ENCODE results near the gene ABLIM3. TPM values are rescaled to one million over a fixed set of nuclear protein-coding genes. Genes with fewer than 3 reads are reported as not detected.

ABLIM3 gene
- total RNA-seq, 2 experiments from 2014 or later, result not detected

DNA sequence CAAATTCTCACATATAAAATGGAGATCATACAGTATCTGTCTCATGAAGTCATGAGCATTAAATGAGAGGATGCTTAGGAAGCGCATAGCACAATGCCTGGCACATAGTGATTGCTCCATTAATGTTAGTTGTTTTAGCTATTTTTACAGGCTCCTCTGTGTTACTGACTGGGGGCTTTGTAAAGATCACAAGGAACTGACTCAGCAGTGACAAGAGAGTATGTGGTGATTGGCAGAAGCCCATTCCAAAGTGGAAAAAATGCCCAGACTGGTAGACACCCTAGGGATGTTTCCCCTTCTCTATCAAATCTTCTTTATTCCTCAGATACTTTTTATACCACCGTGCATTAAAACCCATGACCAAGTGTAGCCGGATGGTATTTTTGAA lies 33.5 kb downstream of the ABLIM3 start:
- H3K9me3 Mint-ChIP-seq, result no peaks in the 10 kb centered on the region
- DNase-seq (no peak), ATAC-seq (no peak)
- intact Hi-C loops (cut with micrococcal nuclease), result no loop called here
- no peaks in the 10 kb centered on the region for H3K4me1 Mint-ChIP-seq (ENCODE audit: low read depth)
- POLR2A ChIA-PET, result no interaction called here
- H3K27ac Mint-ChIP-seq, result no peak overlapping the region
- H3K36me3 Mint-ChIP-seq (ENCODE audit: low read depth), result no peaks in the 10 kb centered on the region
- no peak overlapping the region for H3K4me3 Mint-ChIP-seq
- CTCF ChIA-PET, result interaction anchor here (1.3 kb wide), 1 partner anchor 197 kb away, joined by 3 read pairs; no protein-coding TSS in a partner anchor
- peaks cover 20% of the 10 kb centered on the region for H3K27me3 Mint-ChIP-seq
- TF ChIP-seq, protein P1, sequence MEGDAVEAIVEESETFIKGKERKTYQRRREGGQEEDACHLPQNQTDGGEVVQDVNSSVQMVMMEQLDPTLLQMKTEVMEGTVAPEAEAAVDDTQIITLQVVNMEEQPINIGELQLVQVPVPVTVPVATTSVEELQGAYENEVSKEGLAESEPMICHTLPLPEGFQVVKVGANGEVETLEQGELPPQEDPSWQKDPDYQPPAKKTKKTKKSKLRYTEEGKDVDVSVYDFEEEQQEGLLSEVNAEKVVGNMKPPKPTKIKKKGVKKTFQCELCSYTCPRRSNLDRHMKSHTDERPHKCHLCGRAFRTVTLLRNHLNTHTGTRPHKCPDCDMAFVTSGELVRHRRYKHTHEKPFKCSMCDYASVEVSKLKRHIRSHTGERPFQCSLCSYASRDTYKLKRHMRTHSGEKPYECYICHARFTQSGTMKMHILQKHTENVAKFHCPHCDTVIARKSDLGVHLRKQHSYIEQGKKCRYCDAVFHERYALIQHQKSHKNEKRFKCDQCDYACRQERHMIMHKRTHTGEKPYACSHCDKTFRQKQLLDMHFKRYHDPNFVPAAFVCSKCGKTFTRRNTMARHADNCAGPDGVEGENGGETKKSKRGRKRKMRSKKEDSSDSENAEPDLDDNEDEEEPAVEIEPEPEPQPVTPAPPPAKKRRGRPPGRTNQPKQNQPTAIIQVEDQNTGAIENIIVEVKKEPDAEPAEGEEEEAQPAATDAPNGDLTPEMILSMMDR (IDR thresholded peaks at IDR 0.05), result no peak

DNA sequence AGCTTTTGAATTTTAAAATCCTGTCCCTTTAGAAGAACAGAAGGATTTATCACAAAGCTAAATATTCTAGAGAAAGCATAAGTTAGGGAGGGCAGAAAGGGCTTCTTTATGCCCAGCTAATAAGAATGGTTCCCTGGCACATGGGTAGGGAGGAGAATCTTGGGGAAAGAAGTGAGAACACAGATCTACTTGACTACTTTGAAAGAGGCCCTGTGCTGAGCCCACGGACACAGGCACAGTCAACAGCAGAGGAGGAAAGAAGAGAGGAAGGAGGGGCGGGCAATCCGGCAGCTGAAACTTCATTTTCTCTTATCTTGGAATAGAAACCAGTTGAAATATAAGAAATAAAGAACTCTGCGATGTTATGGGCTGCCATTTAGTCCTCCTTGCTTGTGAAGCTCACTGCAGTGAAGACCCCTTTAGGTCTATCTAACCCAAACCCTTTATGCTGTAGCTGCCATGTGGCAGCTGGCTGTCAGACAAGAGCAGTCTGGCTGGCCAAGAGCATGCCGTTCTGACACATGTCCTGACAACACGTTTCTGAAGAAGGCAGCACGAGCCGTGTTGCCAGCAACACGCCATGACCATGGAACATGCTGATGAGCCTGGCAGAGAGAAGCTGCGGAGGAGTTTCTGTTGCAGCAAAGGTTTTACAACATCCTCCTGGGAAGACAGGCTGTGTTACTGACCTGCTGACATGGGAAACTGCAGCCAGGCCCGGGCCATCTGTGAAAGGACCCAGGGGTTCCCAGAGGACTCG lies 34.2 kb downstream of the ABLIM3 start:
- intact Hi-C loops (cut with micrococcal nuclease), result no loop called here
- ChIA-PET POLR2A (no interaction called here), CTCF (interaction anchor here (1.3 kb wide), 1 partner anchor 196 kb away, joined by 3 read pairs; no protein-coding TSS in a partner anchor)
- Mint-ChIP-seq H3K4me3 (no peak overlapping the region), H3K9me3 (no peaks in the 10 kb centered on the region), H3K4me1 (ENCODE audit: low read depth) (no peaks in the 10 kb centered on the region), H3K27me3 (peaks cover 16% of the 10 kb centered on the region), H3K27ac (no peak overlapping the region), H3K36me3 (ENCODE audit: low read depth) (no peaks in the 10 kb centered on the region)
- ATAC-seq, result no peak
- no peak for DNase-seq
- TF ChIP-seq, protein P1 (IDR thresholded peaks at IDR 0.05), result no peak

DNA sequence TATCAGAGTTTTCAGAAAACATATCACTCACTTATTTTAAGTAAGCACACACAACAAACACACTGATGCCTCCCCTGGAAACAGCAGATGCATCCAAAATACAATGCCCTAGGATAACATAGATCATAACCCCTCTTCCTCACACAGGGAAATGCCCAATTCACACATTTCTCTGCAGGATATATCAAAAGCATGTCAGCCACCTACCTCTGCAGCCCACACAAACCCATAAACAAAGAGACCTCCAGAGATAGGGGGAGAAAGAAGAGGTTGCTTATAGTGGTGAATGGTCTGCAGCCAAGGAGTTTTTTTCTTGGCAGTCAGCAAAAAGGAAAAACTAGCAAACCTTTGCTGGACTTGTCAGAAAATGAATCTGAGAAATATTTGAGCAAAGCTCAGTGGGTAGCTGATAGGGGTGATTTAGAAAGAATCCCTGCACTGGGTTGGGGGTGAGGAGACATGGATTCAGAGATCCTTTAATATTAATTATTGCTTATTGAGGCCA lies 36.1 kb downstream of the ABLIM3 start:
- no peaks in the 10 kb centered on the region for H3K36me3 Mint-ChIP-seq (ENCODE audit: low read depth)
- no peak for DNase-seq

DNA sequence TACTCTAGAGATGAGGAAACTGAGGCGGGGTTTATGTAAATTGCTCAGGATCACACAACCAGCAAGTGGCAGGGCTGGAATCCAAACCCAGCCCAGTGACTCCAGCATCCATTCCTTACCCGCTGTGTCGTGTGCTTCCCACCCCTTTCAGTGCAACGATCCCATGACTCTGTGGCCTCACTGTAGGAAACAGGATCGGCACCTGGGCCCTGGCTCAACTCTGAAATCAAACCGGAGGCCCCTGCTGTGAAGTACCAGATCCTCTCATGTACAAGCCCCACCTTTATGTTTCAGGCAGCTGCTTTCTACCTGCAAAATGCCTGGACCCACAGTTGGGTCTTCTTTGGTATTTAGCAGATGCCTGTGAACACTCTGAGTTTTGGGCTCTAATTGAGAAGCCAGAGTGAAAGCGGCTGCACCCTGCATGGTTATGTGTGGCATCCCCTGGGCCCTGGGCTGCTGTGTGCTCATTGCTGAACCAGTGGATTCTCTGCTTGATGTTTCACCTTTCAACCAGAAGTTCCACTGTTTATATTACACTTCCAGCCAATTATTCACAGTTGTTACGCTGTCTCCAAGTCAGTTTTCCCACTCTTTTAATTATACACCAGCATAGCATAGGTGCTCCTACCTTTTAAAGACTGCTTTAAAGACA lies 36.7 kb downstream of the ABLIM3 start:
- Mint-ChIP-seq H3K4me1 (ENCODE audit: low read depth) (no peaks in the 10 kb centered on the region), H3K4me3 (no peak overlapping the region), H3K27me3 (peaks cover 15% of the 10 kb centered on the region), H3K36me3 (ENCODE audit: low read depth) (no peaks in the 10 kb centered on the region), H3K27ac (no peak overlapping the region), H3K9me3 (no peaks in the 10 kb centered on the region)
- ATAC-seq (no peak), DNase-seq (no peak)
- ChIA-PET CTCF (no interaction called here), POLR2A (no interaction called here)
- TF ChIP-seq, protein P1 (IDR thresholded peaks at IDR 0.05), result no peak
- intact Hi-C loops (cut with micrococcal nuclease), result no loop called here

More for the DNA sequence above, 36.1 kb downstream of the ABLIM3 start:
- Mint-ChIP-seq H3K9me3 (no peaks in the 10 kb centered on the region), H3K27me3 (peaks cover 13% of the 10 kb centered on the region), H3K27ac (no peak overlapping the region), H3K4me1 (ENCODE audit: low read depth) (no peaks in the 10 kb centered on the region), H3K4me3 (no peak overlapping the region)
- ATAC-seq, result no peak
- TF ChIP-seq, protein P1 (IDR thresholded peaks at IDR 0.05), result no peak
- intact Hi-C loops (cut with micrococcal nuclease), result no loop called here
- POLR2A ChIA-PET, result no interaction called here
- CTCF ChIA-PET, result no interaction called here

DNA sequence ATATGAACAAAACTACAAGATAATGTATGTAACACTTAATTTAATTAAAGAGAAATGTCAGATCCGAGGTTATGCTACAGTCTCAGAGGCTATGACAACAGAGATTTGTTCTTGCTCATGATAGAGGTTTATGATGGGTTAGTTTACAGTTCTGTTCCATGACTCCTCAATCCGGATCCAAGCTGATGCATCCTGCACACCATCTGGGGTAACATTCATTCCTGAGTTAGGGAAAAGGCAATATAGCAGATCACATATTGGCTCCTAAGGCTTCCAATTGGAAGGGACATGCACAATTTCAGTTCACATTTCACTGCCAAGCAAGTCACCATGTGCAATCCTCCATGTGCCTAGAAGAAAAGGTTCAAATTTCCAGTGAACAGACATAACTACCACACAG lies 40.4 kb downstream of the ABLIM3 start:
- Mint-ChIP-seq H3K9me3 (no peaks in the 10 kb centered on the region), H3K36me3 (ENCODE audit: low read depth) (no peaks in the 10 kb centered on the region), H3K4me3 (no peak overlapping the region), H3K27ac (no peak overlapping the region), H3K4me1 (ENCODE audit: low read depth) (no peaks in the 10 kb centered on the region), H3K27me3 (peaks cover 26% of the 10 kb centered on the region)
- TF ChIP-seq, protein P1 (IDR thresholded peaks at IDR 0.05), result no peak
- DNase-seq (no peak), ATAC-seq (no peak)
- POLR2A ChIA-PET, result no interaction called here
- intact Hi-C loops (cut with micrococcal nuclease), result no loop called here
- CTCF ChIA-PET, result no interaction called here
